H9 (cell line): ENCODE measurements around the gene PCDHAC2. TPM values are rescaled to one million over a fixed set of nuclear protein-coding genes. Genes with fewer than 3 reads are reported as not detected.

Experiments
- DNase-seq: peaks from one replicate; pipeline ENCODE4 v3.0.0-alpha.2; 2017
- H2AFZ ChIP-seq: one replicate; pipeline ENCODE4 v1.6.1; 2013; ENCODE audit warnings: mild to moderate bottlenecking, low read length, control low read depth, moderate library complexity
- H2AK5ac ChIP-seq: 2 replicates; pipeline ENCODE4 v1.6.1; 2013; ENCODE audit warnings: low read length, control low read depth, mixed read lengths; ENCODE audit not compliant: insufficient read length
- H2BK120ac ChIP-seq: one replicate; pipeline ENCODE4 v1.6.1; 2013; ENCODE audit warnings: low read depth, mild to moderate bottlenecking, low read length, control low read depth, inconsistent platforms; ENCODE audit not compliant: poor library complexity, severe bottlenecking
- H2BK12ac ChIP-seq: 2 replicates; pipeline ENCODE4 v1.6.1; 2013; ENCODE audit warnings: low read length, control low read depth, mixed read lengths, low read depth; ENCODE audit not compliant: insufficient read length
- H2BK15ac ChIP-seq: 2 replicates; pipeline ENCODE4 v1.6.1; 2013; ENCODE audit warnings: low read depth, low read length, control low read depth
- H2BK20ac ChIP-seq: one replicate; pipeline ENCODE4 v1.6.1; 2013; ENCODE audit warnings: low read depth, mild to moderate bottlenecking, low read length, control low read depth, inconsistent platforms; ENCODE audit not compliant: poor library complexity, severe bottlenecking
- H2BK5ac ChIP-seq: 2 replicates; pipeline ENCODE4 v1.6.1; 2013; ENCODE audit warnings: low read length, control low read depth, mixed read lengths; ENCODE audit not compliant: insufficient read length
- H3K14ac ChIP-seq: 2 replicates; pipeline ENCODE4 v1.6.1; 2013; ENCODE audit warnings: low read length, control low read depth; ENCODE audit not compliant: insufficient read depth
- H3K18ac ChIP-seq: 2 replicates; pipeline ENCODE4 v1.6.1; 2013; ENCODE audit warnings: low read depth, mild to moderate bottlenecking, mixed read lengths, low read length, control low read depth; ENCODE audit not compliant: insufficient read length
- H3K23ac ChIP-seq: 2 replicates; pipeline ENCODE4 v1.6.1; 2013; ENCODE audit warnings: low read length, control low read depth, mixed read lengths, low read depth; ENCODE audit not compliant: insufficient read length
- H3K23me2 ChIP-seq: 2 replicates; pipeline ENCODE4 v1.6.1; 2013; ENCODE audit warnings: low read depth, mild to moderate bottlenecking, mixed read lengths, low read length, control low read depth; ENCODE audit not compliant: insufficient read length, poor library complexity, severe bottlenecking
- H3K27ac ChIP-seq: 2 replicates; pipeline ENCODE4 v1.5.1; 2013; ENCODE audit warnings: low read length, control low read depth, mixed read lengths, low read depth; ENCODE audit not compliant: insufficient read length
- H3K27me3 ChIP-seq: 2 replicates; pipeline ENCODE4 v1.6.1; 2013; ENCODE audit warnings: low read length, control low read depth, inconsistent platforms; ENCODE audit not compliant: insufficient read depth
- H3K4ac ChIP-seq: 2 replicates; pipeline ENCODE4 v1.6.1; 2013; ENCODE audit warnings: low read depth, mild to moderate bottlenecking, control low read depth, inconsistent platforms, low read length, moderate library complexity
- H3K4me1 ChIP-seq: 2 replicates; pipeline ENCODE4 v1.6.1; 2013; ENCODE audit warnings: low read length, control low read depth, inconsistent platforms; ENCODE audit not compliant: insufficient read depth
- H3K4me2 ChIP-seq: 2 replicates; pipeline ENCODE4 v1.6.1; 2013; ENCODE audit warnings: low read length, control low read depth, mixed read lengths; ENCODE audit not compliant: insufficient read length, insufficient read depth
- H3K56ac ChIP-seq: 2 replicates; pipeline ENCODE4 v1.6.1; 2013; ENCODE audit warnings: low read depth, mild to moderate bottlenecking, mixed read lengths, low read length, control low read depth; ENCODE audit not compliant: insufficient read length
- H3K79me1 ChIP-seq: 2 replicates; pipeline ENCODE4 v1.6.1; 2013; ENCODE audit warnings: low read depth, mild to moderate bottlenecking, moderate library complexity, low read length, control low read depth, inconsistent platforms; ENCODE audit not compliant: insufficient read depth, poor library complexity, severe bottlenecking
- H3K79me2 ChIP-seq: 2 replicates; pipeline ENCODE4 v1.6.1; 2013; ENCODE audit warnings: low read length, control low read depth, inconsistent platforms; ENCODE audit not compliant: insufficient read depth
- H3K9ac ChIP-seq: 2 replicates; pipeline ENCODE4 v1.6.1; 2013; ENCODE audit warnings: low read length, control low read depth, mixed read lengths; ENCODE audit not compliant: insufficient read length; ENCODE audit errors: extremely low read depth
- H3K9me3 ChIP-seq: one replicate; pipeline ENCODE4 v1.6.1; 2013; ENCODE audit warnings: low read depth, low read length, inconsistent platforms; ENCODE audit not compliant: control insufficient read depth
- H3T11ph ChIP-seq: one replicate; pipeline ENCODE4 v1.6.1; 2013; ENCODE audit warnings: mild to moderate bottlenecking, low read length, control low read depth, inconsistent platforms
- H4K20me1 ChIP-seq: one replicate; pipeline ENCODE4 v1.6.1; 2013; ENCODE audit not compliant: control insufficient read depth, insufficient read length, insufficient read depth
- H4K5ac ChIP-seq: 2 replicates; pipeline ENCODE4 v1.6.1; 2013; ENCODE audit warnings: low read depth, mild to moderate bottlenecking, mixed read lengths, low read length, control low read depth; ENCODE audit not compliant: insufficient read length
- H4K8ac ChIP-seq: replicated peaks from 2 replicates; pipeline ENCODE4 v1.6.1; 2013; ENCODE audit warnings: low read length, control low read depth, mixed read lengths, low read depth; ENCODE audit not compliant: insufficient read length
- H4K91ac ChIP-seq: 2 replicates; pipeline ENCODE4 v1.6.1; 2013; ENCODE audit warnings: low read depth, mild to moderate bottlenecking, moderate library complexity, mixed read lengths, low read length, control low read depth; ENCODE audit not compliant: insufficient read length
- H3K27ac Mint-ChIP-seq, 3 experiments: 2 replicates in 2 of 3; 3 replicates in 1 of 3; pipeline ENCODE4 v1.8.0; 2020 to 2021; ENCODE audit warnings: mixed read lengths in 3 of 3, mild to moderate bottlenecking in 1 of 3, moderate library complexity in 1 of 3
- H3K27me3 Mint-ChIP-seq: 2 replicates; pipeline ENCODE4 v1.8.0; 2021; ENCODE audit warnings: low read depth, mild to moderate bottlenecking, moderate library complexity, mixed read lengths
- H3K36me3 Mint-ChIP-seq, 3 experiments: 2 replicates in 2 of 3; 3 replicates in 1 of 3; pipeline ENCODE4 v1.8.0; 2020 to 2021; ENCODE audit warnings: low read depth in 3 of 3, mixed read lengths in 3 of 3; ENCODE audit not compliant: insufficient read depth in 1 of 3
- H3K4me1 Mint-ChIP-seq, 2 experiments: 2 replicates each; pipeline ENCODE4 v1.8.0; 2020; ENCODE audit warnings: mixed read lengths in 2 of 2
- H3K4me3 Mint-ChIP-seq, 2 experiments: 2 replicates in 1 of 2; 3 replicates in 1 of 2; pipeline ENCODE4 v1.8.0; 2020 to 2021; ENCODE audit warnings: mild to moderate bottlenecking in 2 of 2, mixed read lengths in 2 of 2, moderate library complexity in 1 of 2
- H3K9me3 Mint-ChIP-seq, 2 experiments: 2 replicates in 1 of 2; 3 replicates in 1 of 2; pipeline ENCODE4 v1.8.0; 2020; ENCODE audit warnings: mild to moderate bottlenecking in 2 of 2, mixed read lengths in 2 of 2, moderate library complexity in 1 of 2
- WGBS: extraction: QIAGEN DNeasy Blood & Tissue Kit; methylation state at CpG from one replicate; pipeline ENCODE4 v1.1.7; 2013; ENCODE audit warnings: missing lambda C conversion rate, low lambda C conversion rate, mixed read lengths; ENCODE audit not compliant: insufficient read length; ENCODE audit errors: extremely low coverage; 5-methylcytosine and 5-hydroxymethylcytosine counted together
- total RNA-seq: library from RNA; stranded (reverse); gene quantifications from 2 replicates; pipeline ENCODE4 v1.2.1, GENCODE V29; 2021
- TF ChIP-seq, protein P1 (sequence below): fragments of 200-600 bp; sonication (generic); conservative IDR thresholded peaks from 3 replicates; pipeline ENCODE4 v1.8.0; 2021; ENCODE audit warnings: antibody characterized with exemption, mild to moderate bottlenecking

Gene PCDHAC2
- total RNA-seq, 1 experiment from 2014 or later, result 4.8 TPM

DNA sequence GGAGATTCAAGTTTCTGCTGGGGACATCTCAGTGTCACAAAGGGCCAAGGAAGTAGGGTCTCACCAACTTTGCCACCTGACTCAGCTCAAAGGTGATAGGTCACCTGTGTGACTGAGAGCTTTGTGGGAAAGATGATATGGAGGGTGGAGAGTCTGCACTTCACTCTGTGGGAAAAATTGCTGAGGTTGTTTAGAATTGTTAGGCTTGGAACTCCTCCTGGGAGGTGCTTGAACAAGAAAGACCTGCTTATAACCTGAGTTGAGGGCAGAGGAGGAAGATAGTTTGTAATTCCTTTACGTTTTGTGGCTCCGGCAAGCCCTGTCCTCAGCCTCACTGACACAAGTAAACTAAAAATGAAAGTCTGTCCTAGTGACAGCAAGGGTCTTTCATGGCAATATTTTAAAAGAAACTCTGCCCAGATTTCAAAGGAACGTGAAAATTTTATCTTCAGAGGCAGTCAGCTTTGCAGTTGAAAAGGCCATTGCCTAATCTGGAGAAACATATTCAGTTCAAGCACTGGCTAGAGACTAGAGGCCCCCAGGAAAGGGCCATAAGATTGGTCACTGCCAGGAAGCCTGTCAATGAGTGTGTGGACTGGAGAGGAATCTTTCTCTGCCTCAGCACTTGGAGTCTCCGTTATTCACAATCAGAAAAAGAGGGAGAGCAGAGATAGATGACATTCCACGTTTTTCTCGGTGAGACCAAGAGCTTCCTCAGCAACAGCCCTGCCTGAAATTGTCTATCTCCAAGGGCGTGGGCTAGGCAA, 23.2 kb downstream of the PCDHAC2 start:
- DNase-seq, result no peak
- Histone ChIP-seq H4K5ac (no peak overlapping the region), H4K91ac (no peak overlapping the region), H3K23me2 (no peaks in the 10 kb centered on the region), H3K79me1 (no peaks in the 10 kb centered on the region), H2BK120ac (no peak overlapping the region), H3T11ph (no peak overlapping the region), H2BK5ac (no peak overlapping the region), H3K4me2 (no peak overlapping the region), H2AFZ (no peak overlapping the region), H3K4me1 (peaks cover 22% of the 10 kb centered on the region), H4K20me1 (no peaks in the 10 kb centered on the region), H3K27ac (no peak overlapping the region), H2BK20ac (no peak overlapping the region), H3K9ac (no peak overlapping the region), H3K79me2 (no peaks in the 10 kb centered on the region), H3K56ac (no peak overlapping the region), H3K4ac (no peak overlapping the region), H2BK15ac (no peak overlapping the region), H3K27me3 (no peaks in the 10 kb centered on the region), H2BK12ac (peak overlapping the region; percentile 67), H4K8ac (no peak overlapping the region), H3K9me3 (no peaks in the 10 kb centered on the region), H3K18ac (peak overlapping the region; percentile 62), H3K23ac (no peak overlapping the region), H3K14ac (no peak overlapping the region), H2AK5ac (no peak overlapping the region)
- TF ChIP-seq, protein P1, sequence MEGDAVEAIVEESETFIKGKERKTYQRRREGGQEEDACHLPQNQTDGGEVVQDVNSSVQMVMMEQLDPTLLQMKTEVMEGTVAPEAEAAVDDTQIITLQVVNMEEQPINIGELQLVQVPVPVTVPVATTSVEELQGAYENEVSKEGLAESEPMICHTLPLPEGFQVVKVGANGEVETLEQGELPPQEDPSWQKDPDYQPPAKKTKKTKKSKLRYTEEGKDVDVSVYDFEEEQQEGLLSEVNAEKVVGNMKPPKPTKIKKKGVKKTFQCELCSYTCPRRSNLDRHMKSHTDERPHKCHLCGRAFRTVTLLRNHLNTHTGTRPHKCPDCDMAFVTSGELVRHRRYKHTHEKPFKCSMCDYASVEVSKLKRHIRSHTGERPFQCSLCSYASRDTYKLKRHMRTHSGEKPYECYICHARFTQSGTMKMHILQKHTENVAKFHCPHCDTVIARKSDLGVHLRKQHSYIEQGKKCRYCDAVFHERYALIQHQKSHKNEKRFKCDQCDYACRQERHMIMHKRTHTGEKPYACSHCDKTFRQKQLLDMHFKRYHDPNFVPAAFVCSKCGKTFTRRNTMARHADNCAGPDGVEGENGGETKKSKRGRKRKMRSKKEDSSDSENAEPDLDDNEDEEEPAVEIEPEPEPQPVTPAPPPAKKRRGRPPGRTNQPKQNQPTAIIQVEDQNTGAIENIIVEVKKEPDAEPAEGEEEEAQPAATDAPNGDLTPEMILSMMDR, result no peak
- Mint-ChIP-seq H3K36me3 (no peaks in the 10 kb centered on the region), H3K4me3 (peak overlapping the region in 1 of 2 experiments; percentile 45; a peak in 1 of 5 replicates), H3K4me1 (peaks cover 52 to 60% of the 10 kb centered on the region in 2 experiments), H3K27ac (peak overlapping the region in 2 of 3 experiments; percentile 81 to 82; a peak in 1 of 7 replicates), H3K9me3 (no peaks in the 10 kb centered on the region), H3K27me3 (no peaks in the 10 kb centered on the region)
- WGBS, result no CpG with 5 or more reads among the region's 7 CpGs
